Esophagus muscularis mucosa (tissue), 4 donors: ENCODE data around the gene PIGC.

Experiments used
- EP300 ChIP-seq: sonication (generic); formaldehyde crosslinking; IDR thresholded peaks from one replicate; pipeline ENCODE4 v1.6.1; 2017; ENCODE audit warnings: antibody characterized with exemption
- POLR2A ChIP-seq: fragments of 450-650 bp; IDR thresholded peaks from one replicate; pipeline ENCODE4 v1.6.1; 2017; ENCODE audit warnings: antibody characterized with exemption, moderate library complexity, mild to moderate bottlenecking, low read depth
- POLR2AphosphoS5 ChIP-seq, 2 donors: sonication (generic); formaldehyde crosslinking; IDR thresholded peaks; one replicate each; pipeline ENCODE4 v1.6.1; 2017; ENCODE audit warnings: antibody characterized with exemption in 2 of 2
- TF ChIP-seq, protein P1 (sequence below), 3 experiments: fragments of 200-600 bp in 2 of 3; fragments of 450-650 bp in 1 of 3; sonication (generic) in 2 of 3; IDR thresholded peaks; one replicate each; pipeline ENCODE4 v1.5.1; 2017 to 2019; ENCODE audit warnings: antibody characterized with exemption in 3 of 3, mild to moderate bottlenecking in 2 of 3, moderate library complexity in 1 of 3

- TF ChIP-seq, protein P1, sequence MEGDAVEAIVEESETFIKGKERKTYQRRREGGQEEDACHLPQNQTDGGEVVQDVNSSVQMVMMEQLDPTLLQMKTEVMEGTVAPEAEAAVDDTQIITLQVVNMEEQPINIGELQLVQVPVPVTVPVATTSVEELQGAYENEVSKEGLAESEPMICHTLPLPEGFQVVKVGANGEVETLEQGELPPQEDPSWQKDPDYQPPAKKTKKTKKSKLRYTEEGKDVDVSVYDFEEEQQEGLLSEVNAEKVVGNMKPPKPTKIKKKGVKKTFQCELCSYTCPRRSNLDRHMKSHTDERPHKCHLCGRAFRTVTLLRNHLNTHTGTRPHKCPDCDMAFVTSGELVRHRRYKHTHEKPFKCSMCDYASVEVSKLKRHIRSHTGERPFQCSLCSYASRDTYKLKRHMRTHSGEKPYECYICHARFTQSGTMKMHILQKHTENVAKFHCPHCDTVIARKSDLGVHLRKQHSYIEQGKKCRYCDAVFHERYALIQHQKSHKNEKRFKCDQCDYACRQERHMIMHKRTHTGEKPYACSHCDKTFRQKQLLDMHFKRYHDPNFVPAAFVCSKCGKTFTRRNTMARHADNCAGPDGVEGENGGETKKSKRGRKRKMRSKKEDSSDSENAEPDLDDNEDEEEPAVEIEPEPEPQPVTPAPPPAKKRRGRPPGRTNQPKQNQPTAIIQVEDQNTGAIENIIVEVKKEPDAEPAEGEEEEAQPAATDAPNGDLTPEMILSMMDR (IDR thresholded peaks at IDR 0.05) = no peak
- no peak for TF ChIP-seq POLR2AphosphoS5 (IDR thresholded peaks at IDR 0.05)
- TF ChIP-seq EP300 = no peak
- TF ChIP-seq POLR2A = no peak
Observed at GRCh38 chr1:172431204-172431603, 12.7 kb downstream of the PIGC start.
